IPS-18a (cell line): ENCODE data around the gene IFNGR1.

Source experiments
- H3K27ac ChIP-seq: one replicate; pipeline ENCODE4 v1.5.1; 2013; ENCODE audit warnings: low read length
- H3K27me3 ChIP-seq: one replicate; pipeline ENCODE4 v1.6.1; 2013; ENCODE audit warnings: mild to moderate bottlenecking, low read length; ENCODE audit not compliant: control insufficient read depth, insufficient read depth
- H3K36me3 ChIP-seq: one replicate; pipeline ENCODE4 v1.6.1; 2013; ENCODE audit warnings: low read depth, low read length; ENCODE audit not compliant: control insufficient read depth
- H3K4me1 ChIP-seq: one replicate; pipeline ENCODE4 v1.6.1; 2013; ENCODE audit warnings: low read depth, low read length; ENCODE audit not compliant: control insufficient read depth
- H3K4me3 ChIP-seq: one replicate; pipeline ENCODE4 v1.5.1; 2013; ENCODE audit warnings: low read length
- H3K9ac ChIP-seq: one replicate; pipeline ENCODE4 v1.6.1; 2013; ENCODE audit warnings: mild to moderate bottlenecking, low read length, moderate library complexity
- H3K9me3 ChIP-seq: one replicate; pipeline ENCODE4 v1.6.1; 2013; ENCODE audit warnings: low read depth, low read length; ENCODE audit not compliant: control insufficient read depth

IFNGR1 gene

DNA sequence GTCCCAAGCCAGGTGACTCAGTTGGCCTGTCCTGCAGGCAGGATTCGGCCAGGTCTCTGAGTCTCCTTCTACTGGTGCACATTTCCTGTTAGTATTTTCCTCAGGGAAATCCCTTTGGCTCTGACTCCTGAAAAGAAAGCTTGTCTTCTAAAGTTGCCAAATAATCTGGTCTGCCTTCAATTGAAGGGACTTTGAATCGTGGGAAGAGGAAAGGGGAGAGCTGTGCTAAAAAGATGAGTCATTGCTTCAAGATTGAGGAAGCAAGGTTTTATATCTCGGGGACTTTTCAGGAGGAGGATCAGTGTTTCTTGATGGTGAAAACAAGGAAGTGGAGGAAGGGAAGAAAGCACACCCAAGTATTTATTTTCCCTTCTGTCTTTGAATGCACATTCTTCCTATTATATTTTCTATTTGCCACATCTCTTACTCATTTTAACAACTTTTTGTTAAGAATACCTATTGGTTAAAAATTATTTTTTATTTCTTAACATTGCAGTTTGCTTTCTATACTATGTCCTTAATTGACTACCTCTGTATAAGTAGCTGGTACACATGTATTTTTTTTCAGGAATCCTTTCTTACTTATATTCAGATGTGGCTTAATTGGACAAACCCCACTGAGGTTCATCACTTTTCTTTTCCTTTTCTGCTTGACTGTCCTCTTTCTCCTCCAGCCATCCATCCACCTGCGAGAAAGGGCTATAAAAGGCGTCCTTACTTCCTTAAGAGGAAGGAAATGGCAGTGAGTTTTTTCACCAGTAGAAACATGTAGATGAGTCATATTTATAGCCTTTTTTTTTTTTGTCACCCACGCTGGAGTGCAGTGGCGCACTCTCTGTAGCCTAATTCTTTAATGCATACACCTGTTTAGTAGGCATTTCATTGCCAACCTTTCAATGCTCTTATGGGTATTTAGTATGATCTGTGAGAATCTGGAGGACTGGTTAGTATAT is 15.0 kb upstream of the IFNGR1 start:
- Histone ChIP-seq H3K9ac (no peak overlapping the region), H3K36me3 (no peaks in the 10 kb centered on the region), H3K27ac (no peak overlapping the region), H3K4me1 (no peaks in the 10 kb centered on the region), H3K27me3 (no peaks in the 10 kb centered on the region), H3K4me3 (no peak overlapping the region), H3K9me3 (no peaks in the 10 kb centered on the region)

DNA sequence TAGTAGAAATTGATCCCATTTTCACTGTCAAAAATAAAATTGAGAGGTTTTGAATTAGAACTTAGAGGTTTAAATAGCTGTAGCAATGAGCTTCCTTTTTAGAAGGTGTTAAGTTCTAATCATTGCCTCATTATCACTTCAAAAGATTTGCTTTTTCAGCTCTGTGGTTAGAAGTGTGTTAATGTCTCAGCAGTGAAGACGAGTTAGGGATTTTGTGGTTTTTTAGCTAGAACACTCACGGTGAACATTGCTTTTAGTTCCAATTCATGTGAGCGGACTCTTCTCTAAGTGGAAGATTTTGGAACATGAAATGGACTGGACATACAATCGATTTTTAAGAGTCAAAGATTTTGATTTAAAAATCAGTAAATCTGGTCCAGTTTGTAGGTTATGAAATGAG is 12.7 kb upstream of the IFNGR1 start:
- Histone ChIP-seq H3K4me3 (no peak overlapping the region), H3K36me3 (no peaks in the 10 kb centered on the region), H3K27me3 (no peaks in the 10 kb centered on the region), H3K27ac (no peak overlapping the region), H3K9ac (no peak overlapping the region), H3K9me3 (no peaks in the 10 kb centered on the region), H3K4me1 (no peaks in the 10 kb centered on the region)

DNA sequence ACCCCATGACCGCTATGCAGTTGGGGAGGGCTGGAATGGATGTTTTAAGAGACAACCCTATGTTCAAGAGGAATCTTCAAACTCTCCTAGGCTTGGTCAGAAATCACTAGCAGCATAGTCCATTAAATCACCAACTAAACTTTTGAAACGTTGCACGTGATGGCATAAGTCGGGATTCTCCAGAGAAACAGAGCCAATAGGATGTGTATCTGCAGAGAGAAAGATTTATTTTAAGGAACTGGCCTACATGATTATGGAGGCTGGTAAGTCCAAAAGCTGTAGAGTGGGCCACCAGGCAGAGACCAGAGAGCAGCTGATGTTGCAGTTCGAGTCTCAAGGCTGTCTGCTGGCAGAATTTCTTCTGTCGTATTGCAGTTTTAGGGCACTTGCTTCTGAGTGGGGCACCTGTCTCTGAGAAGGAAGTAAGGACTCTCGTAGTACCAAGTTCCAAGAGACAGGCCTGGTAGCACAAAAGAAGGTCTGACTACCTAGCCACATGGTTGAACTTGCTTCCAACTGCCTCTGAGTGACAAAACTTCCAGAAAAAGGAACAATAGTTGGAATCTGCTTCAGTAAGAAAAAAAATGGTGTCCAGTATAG is 11.9 kb upstream of the IFNGR1 start:
- Histone ChIP-seq H3K9me3 (no peaks in the 10 kb centered on the region), H3K36me3 (no peaks in the 10 kb centered on the region), H3K4me3 (no peak overlapping the region), H3K27ac (no peak overlapping the region), H3K9ac (no peak overlapping the region), H3K27me3 (no peaks in the 10 kb centered on the region), H3K4me1 (no peaks in the 10 kb centered on the region)

DNA sequence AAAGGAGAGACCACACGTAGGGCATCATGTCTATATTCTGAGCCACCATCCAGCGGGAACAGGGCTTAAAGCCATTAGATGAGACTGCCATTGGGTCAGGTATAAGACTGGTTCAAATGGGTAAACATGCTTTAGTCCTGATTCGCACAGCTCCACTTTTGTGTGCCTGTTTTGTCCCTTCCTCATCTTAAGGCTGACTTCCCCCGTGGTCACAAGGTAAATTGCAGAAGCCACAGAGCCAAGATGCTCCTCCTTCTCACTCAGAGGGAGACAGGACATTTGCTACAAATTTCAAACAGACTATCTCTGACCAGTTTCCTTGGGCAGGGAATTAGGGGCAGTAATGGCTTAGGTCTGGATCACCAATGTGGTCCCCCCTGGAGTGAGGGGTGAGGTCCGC is 11.4 kb upstream of the IFNGR1 start:
- Histone ChIP-seq H3K36me3 (no peaks in the 10 kb centered on the region), H3K27ac (no peak overlapping the region), H3K4me1 (no peaks in the 10 kb centered on the region), H3K27me3 (no peaks in the 10 kb centered on the region), H3K9me3 (no peaks in the 10 kb centered on the region), H3K4me3 (no peak overlapping the region), H3K9ac (no peak overlapping the region)

DNA sequence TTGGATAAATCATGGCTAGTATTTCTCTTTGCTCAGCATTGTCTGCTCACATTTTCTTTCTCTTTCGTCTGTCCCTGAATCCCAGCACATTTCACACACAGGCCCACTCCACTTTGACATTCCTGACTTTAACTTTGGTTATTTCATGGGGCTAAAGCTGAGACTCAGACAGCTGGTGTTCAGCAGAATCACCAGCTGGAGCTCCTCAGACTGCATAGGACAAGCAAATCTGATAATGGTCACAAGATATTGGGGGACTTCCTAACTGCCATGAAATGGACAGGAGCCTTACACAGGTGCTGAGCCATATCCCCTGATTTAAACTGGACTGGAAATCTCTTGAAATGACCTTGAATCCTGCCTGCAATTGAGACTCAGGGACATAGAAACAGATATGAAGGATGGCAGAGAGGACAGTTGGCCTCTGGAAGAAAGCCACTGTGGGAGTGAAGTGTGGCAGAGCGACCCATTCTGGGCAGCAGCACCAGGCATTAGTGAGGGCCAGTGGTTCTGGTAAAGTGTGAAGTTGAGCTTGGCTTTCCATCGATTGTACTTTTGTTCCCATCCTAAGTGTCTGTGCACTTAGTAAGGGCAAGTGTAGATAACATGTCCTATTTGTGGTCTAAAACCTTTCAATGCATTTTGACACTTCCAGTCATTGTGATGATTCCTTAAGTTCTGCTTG is 10.0 kb upstream of the IFNGR1 start:
- Histone ChIP-seq H3K27ac (no peak overlapping the region), H3K9me3 (no peaks in the 10 kb centered on the region), H3K36me3 (no peaks in the 10 kb centered on the region), H3K27me3 (no peaks in the 10 kb centered on the region), H3K4me1 (no peaks in the 10 kb centered on the region), H3K9ac (no peak overlapping the region), H3K4me3 (no peak overlapping the region)

DNA sequence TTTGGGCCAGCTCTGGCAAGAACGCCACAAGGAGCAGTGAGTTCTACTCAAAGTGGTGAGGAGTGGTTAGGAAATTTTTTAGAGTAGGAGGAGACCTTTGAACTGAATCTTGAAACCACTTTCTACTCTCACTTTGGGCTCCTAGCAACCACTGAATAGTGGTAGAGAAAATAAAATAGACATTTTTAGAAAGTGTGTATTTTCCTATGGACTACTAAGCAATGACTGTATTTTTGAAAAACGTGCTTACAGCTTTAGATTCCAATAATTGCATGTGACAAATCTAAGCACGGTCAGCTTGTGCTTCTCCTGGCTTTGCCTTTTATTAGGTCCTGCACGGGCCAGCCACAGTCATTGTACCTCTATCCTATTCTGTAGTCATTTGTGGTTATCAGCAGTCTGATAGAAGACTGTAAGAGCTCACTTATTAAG is 8.7 kb upstream of the IFNGR1 start:
- H3K36me3 ChIP-seq = no peaks in the 10 kb centered on the region
- no peak overlapping the region for H3K4me3 ChIP-seq
- H3K4me1 ChIP-seq = no peaks in the 10 kb centered on the region
- no peak overlapping the region for H3K9ac ChIP-seq
- no peaks in the 10 kb centered on the region for H3K9me3 ChIP-seq
- H3K27ac ChIP-seq = no peak overlapping the region
- H3K27me3 ChIP-seq = no peaks in the 10 kb centered on the region

DNA sequence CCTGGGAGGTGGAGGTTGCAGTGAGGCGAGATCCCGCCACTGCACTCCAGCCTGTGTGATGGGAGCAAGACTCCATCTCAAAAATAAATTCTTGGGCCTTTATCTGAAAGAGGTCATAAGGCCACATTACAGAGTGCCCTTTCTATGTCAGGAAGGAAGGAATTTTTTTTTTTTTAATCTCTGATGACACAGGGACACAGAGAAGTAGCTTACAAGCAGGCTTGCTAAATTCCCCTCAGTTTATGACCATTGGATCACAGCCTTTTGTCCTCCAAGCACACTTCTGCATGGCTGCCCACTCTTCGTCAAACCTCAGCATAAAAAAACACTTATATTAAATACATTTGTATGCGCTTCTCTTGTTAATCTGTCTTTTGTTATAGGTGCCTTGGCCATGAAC is 7.5 kb upstream of the IFNGR1 start:
- Histone ChIP-seq H3K9ac (no peak overlapping the region), H3K27ac (no peak overlapping the region), H3K4me3 (no peak overlapping the region), H3K27me3 (no peaks in the 10 kb centered on the region), H3K9me3 (no peaks in the 10 kb centered on the region), H3K4me1 (no peaks in the 10 kb centered on the region), H3K36me3 (no peaks in the 10 kb centered on the region)

DNA sequence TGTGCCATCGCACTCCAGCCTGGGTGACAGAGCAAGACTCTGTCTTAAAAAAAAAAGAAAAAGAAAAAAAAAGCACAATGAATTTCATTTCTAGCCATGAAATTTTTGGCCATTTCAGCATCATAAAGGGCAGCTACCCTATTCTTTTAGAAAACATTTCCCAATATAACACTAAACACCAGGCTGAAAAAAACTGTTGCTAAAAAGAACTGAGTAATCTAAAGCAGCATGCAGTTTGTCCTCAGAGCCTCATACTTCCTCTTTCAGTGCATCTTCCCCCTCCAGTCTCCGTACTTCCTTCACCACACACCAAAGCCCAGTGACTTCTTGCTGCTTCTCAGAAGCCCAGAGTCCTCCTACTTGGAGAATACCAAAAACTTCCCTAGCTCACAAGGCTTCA is 5.6 kb upstream of the IFNGR1 start:
- Histone ChIP-seq H3K27me3 (no peaks in the 10 kb centered on the region), H3K4me1 (peaks cover 3% of the 10 kb centered on the region), H3K9ac (no peak overlapping the region), H3K9me3 (no peaks in the 10 kb centered on the region), H3K4me3 (no peak overlapping the region), H3K36me3 (no peaks in the 10 kb centered on the region), H3K27ac (no peak overlapping the region)

DNA sequence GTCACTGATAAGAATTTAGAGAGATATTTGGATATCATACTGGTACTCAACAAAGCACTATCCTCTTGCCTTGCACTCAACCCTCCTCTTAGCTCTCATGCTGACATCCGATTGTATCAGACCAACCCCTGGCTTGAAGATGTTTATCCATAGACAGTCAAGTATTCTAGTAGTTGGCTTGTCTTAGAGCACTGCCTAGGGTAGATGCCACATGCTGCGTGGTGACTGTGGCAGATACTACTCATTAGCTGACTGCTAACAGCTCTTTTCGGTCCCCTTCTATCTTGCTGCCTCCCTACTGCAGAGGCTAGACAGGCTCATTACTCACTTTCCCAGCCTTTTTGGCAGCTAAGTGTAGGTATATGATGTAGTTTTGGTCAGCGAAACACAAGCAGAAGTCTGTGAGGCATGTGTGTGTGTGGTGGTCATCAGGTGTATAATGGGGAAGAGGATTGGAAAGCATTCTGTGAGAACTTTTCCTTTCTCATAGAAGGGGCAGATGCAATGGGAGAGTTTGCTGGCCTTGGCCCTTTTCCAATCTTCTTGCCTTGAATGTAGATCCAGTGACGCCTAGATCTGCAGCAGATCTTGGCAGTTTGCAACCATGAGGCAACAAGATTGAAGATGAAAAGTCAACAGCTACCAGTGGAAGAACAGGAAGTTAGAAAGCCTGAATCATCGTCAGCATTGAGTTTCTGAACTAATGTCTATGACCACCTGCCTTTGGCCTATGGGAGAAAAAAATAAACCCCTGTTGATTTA is 4.4 kb upstream of the IFNGR1 start:
- Histone ChIP-seq H3K9ac (no peak overlapping the region), H3K36me3 (no peaks in the 10 kb centered on the region), H3K27me3 (no peaks in the 10 kb centered on the region), H3K9me3 (no peaks in the 10 kb centered on the region), H3K27ac (no peak overlapping the region), H3K4me1 (peaks cover 7% of the 10 kb centered on the region), H3K4me3 (no peak overlapping the region)

DNA sequence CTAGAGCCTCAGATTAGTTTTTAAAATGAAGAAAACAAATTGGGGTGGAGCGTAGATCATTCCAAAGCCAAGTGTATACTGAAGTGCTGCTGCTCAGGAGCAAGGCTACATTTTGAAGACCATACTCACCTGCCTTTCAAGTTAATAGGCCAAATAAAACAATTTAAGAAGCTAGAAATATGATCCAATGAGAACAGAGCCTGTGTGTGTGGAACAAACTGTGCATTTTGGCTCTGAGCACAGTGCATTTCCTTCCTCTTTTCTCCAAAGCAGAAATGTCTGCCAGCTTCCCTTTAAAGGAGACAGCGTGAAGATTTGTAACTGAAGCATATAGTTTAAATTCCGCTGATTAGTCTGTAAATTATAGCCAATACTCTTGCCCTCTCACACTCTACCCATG is 3.2 kb upstream of the IFNGR1 start:
- Histone ChIP-seq H3K27ac (no peak overlapping the region), H3K4me3 (no peak overlapping the region), H3K27me3 (no peaks in the 10 kb centered on the region), H3K9ac (no peak overlapping the region), H3K4me1 (peaks cover 12% of the 10 kb centered on the region), H3K36me3 (no peaks in the 10 kb centered on the region), H3K9me3 (no peaks in the 10 kb centered on the region)

DNA sequence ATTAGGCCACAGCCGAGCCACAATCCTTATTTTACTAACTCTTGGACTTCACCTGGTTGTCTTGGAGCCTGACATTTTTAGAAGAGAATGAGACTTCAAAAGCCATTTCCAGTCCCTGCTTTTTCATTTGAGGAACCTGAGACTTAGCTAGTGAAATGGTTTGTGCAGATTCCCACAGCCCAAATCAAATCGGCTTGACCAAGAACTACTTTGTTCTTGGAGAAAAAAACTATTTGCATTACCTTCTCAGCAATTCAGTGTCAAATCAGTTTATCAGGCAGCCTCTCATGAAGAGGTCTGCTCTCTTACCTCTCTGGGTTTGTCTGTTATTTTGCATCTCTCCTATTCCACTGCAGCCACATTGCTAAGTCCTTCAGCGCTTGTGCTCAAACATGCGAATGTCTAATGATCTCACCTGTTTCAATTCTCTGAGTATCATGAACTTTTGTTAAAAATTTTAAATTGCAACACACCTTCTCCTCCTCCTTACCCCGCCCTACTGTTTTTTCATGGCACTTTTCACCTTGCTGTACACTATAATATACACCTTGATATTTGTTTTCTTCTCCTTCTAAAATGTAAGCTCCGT is 573 bp upstream of the IFNGR1 start:
- H3K36me3 ChIP-seq = no peaks in the 10 kb centered on the region
- H3K9ac ChIP-seq = peak overlapping the region; percentile 86
- no peaks in the 10 kb centered on the region for H3K27me3 ChIP-seq
- H3K9me3 ChIP-seq = no peaks in the 10 kb centered on the region
- H3K4me1 ChIP-seq = peaks cover 12% of the 10 kb centered on the region
- H3K27ac ChIP-seq = no peak overlapping the region
- H3K4me3 ChIP-seq = peak overlapping the region; percentile 96
